ENCODE results near the gene CCDC57. TPM values are rescaled to one million over a fixed set of nuclear protein-coding genes. Genes with fewer than 3 reads are reported as not detected.

Gene CCDC57
- total RNA-seq, 1 donor from 2014 or later = 108 TPM

DNA sequence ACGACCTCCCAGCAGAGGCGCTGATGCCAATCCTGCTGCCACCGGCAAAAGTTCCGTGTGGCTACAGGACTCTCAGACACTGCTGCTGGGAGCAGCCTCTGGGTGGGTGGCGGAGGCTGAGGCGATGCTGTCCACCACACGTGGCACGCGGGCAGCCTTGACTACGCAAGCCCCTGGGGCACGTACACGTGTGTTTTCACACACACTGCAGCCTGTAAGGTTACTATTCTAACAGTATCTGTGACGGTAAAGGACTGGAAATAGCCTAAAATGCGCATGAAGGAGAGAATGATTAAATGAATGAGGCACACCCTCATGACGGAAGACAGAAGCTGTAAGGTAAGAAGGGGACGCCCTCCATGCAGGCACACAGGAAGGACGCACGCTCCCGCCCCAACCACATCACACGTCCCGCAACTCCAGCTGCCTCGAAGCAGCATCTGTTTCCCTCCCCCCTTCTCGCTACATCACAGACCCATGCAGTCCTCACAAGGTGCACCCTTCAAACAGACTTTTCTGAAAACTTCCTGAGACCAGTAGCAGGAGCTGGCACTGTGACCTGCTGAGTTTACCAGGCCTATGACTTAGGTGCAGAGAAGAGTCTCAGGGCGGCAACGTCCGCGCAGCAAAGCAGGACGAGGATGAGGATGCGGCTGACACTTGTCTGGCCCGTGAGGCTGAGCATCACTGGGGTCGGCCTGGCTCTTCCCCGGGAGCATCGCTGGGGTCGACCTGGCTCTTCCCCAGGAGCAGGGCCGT, 85.9 kb downstream of the CCDC57 start:
- DNase-seq (ENCODE audit: low spot score) = no peak

DNA sequence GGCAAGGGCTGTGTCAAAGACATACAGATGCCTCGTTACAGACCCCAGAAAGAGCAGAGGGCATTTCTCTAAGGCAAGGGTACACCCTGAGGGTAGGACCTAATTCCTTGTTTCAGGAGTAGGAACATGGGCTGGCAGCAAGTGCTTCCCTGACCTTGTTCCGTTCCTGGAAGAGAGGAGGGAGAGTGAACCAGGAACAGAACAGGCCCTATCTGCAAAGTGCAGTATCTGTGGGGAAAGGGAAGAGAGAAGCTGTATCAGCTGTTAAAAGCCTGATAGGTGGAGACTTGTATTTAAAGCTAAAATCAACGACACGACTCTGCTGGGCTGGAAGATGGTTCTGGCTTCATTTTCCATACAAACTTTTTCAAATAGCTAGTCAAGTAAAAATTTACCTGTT, 88.5 kb downstream of the CCDC57 start:
- no peak for DNase-seq (ENCODE audit: low spot score)

DNA sequence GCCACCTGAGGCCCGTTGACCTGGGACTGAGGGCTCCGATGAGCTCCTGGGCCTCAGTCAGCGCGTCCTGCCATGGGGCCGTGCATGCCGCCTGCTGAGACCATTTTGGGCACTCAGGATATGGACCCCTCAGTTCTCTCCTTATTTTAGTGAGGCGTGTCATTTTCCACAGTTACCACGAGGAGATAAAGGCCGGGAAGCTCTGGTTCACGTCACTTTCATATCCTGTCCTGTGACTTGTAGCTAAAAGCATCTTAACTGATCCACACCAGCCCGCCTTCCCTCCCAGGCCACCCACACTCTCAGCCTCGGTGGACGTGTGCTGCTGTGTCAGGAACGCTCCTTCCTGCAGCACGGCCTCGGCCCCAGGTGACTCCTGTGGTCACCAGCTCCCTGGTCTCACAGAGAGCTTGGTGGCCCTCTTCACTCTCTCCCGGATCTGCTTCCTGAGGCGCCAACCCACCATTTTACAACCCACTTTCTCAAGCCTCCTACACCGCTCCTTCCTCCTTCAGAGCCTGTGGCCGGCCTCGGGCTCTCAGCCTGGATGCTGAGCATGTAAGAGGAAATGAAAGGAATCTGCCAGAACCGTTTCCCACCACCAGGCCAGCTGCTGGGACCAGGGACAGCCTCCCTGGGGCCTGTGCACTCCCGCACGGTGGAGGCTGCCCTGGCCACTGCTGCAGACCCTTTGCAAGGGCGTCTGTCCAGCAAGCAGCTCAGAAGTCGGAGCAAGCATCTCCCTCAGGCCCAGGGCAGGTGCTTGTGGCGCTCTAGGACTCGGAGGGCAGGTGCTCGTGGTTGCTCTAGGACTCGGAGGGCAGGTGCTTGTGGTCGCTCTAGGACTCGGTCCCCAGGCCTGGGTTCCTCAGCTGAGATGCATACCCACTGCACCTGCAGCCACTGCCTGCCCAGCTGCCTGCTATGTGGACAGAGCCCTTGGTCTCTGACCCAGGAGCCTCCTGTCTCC, 90.7 kb downstream of the CCDC57 start:
- no peak for DNase-seq (ENCODE audit: low spot score)

DNA sequence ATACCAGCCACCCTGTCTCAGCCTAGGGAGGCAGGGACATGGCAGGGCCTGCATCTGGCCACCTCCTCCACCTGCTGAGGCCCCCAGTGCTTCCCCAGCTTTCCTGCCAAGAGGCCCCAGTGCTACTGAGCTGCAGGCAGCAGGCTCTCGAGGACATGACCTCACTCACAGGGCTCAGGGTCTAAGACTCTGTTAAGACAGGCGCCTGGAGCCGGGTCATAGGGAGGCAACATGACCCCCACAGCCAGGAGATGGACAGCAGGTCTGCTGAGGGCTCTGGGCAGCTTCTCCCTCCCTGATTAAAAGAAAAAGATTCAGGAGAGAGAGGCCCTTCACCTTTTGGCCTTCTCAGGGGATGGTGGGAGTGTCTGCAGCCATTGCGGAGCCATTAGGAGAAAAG, 91.4 kb downstream of the CCDC57 start:
- DNase-seq (ENCODE audit: low spot score) = no peak

DNA sequence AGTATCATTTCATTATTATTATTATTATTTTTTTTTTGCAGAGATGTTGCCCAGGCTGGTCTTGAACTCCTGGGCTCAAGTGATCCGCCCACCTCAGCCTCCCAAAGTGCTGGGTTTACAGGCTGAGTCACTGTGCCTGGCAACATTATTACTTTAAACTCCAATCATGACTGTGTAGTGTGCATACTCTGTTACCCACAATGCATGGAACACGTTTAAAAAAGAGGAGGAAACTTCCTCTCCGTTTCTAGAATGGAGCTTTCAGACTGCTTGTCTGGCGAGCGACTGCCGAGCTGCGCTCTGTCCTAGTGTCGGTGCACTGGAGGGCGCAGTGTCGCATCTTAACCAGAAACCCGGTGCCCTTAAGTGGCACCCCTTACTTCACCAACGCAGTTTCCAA, 92.5 kb downstream of the CCDC57 start:
- no peak for DNase-seq (ENCODE audit: low spot score)

DNA sequence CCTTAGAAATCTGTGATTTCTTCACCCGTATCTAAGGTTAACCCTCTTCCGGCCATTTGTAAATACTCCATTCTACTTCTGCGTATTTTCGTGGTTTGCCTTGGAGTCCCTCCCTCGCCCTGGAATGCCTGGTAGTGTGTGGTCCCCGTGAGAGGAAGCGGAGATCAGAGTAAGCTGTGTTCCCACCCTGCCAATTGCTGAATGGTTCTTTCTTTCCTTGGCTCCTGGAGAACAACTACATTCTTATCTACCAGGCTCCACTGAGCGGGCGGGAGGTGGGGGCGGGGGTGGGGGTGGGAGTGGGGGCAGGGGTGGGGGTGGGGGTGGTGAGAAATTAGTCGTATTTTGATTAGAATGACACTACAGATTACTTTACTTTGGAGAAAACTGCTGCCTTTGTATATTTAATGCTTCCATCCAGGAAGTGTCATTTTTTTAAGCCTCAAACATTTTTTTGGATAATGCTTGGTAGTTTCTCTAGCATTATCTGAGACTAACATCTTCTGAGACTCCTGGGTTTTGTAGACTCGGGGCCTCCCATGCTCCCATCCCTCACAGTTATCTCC, 93.7 kb downstream of the CCDC57 start:
- no peak for DNase-seq (ENCODE audit: low spot score)

DNA sequence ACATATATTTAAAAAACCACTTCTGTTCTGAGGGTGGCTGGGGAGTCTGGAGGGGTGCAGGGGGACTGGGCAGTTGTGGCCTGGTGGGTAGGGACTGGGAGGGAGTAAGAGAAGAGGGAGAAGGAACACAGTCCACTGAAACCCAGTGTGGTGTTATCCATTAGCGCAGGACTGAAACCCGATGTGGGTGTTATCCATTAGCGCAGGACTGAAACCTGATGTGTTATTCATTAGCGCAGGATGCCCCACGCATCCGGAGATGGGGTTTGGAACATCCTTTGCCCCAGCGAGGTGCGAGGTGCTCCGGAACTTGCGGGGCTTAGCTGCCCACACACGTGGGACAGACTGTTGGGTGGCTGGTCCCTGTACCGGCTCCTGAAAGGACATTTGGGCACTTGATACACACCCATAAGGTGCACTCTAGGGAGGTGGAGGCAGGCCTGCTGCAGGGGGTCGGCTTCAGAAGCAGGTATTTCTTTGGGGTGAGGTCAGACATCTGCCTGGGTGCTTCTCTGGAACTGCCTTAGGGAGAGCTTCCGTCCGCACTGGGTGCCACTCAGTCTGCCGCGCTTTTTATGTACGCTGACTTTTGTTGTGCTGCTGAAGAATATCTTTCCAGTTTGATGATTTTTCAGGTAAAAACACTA, 94.4 kb downstream of the CCDC57 start:
- DNase-seq (ENCODE audit: low spot score) = no peak

DNA sequence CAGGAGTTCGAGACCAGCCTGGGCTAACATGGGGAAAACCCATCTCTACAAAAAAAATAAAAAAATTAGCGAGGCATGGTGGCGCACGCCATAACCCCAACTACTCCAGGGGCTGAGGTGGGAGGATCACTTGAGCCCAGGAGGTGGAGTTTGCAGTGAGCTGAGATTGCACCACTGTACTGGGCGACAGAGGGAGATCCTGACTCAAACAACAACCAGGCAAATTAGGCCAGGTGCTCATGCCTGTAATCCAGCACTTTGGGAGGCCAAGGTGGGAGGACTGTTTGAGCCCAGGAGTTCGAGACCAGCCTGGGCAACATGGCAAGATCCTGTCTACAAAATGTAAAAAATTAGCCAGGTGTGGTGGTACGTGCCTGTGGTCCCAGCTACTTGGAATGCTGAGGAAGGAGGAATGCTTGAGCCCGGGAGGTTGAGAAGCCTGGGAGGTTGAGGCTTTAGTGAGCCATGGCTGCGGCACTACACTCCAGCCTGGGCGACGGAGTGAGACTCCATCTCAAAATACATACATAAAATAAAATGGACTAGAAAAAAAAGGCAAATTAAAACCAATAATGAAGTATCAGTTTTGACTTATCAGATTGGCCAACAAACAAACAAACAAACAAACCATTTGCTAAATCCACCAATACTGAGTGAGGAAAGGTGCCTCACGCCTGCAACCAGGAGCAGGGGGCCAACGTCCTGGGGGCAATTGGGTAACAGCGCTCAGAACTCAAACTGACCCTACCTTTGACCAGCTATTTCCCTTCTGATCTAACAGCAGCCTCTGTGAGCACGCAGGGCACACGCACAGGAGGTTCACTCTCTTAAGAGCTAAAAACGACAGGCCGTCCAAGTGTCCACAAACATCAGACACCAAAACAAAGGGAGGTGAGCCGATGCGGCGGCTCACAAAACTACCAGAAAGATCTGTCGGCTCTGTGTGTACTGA, 95.2 kb downstream of the CCDC57 start:
- no peak for DNase-seq (ENCODE audit: low spot score)

DNA sequence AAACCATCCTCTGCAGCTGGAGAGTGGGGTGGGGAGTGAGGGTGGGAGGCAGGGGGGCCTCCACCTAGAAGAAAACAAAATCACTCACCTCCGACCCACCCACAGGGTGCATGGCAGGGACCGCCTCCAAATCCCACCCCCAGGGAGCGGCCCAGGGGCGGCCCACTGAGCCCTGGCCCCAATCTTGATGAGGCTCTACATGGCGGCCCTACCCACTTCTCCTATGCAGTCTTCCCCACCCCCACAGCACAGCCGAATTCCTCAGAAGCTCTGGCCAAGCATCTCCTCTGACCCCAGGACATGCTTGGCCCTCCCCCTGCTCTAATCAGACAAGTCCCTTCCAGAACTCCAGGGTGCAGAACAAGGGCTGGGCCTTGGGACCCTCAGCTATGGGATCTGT, 96.4 kb downstream of the CCDC57 start:
- DNase-seq (ENCODE audit: low spot score) = no peak

DNA sequence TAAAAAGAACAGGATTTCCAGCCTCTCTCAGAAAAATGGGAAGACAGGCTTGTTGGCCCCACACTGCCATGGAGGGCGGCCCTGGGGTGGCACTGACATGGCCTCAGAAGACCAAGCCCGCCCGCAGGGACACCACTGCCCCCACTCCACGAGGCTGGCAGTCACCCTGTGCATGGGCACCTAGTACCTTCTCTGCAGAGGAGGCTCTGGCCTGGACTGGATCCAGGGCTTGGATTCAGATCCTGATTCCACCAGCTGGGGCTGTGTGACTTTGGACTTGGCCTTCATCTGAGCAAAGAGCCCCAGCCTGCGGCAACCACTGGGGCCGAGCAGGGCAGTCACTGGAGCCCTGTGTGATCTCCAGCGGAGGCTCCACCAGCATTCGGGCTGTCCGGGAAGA, 97.8 kb downstream of the CCDC57 start:
- DNase-seq (ENCODE audit: low spot score) = no peak

DNA sequence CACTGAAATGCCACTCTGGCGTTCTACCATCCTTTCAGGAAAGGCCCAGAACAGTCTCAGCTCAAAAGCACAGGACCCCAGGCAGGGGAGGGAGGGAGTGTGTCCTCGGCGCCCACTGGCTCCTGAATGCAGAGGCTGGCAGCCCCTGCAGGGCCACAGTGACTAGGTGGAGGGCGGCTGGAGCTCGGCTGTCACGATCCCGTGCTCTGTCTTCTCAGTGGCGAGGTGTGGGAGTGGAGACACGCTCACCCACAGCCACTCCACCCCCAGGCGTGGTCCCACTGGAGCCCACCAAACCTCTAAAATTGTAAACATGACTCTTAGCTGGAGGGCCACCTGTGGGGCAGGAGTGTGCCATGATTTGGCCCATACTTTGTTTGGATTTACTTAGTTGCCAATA, 98.2 kb downstream of the CCDC57 start:
- no peak for DNase-seq (ENCODE audit: low spot score)

DNA sequence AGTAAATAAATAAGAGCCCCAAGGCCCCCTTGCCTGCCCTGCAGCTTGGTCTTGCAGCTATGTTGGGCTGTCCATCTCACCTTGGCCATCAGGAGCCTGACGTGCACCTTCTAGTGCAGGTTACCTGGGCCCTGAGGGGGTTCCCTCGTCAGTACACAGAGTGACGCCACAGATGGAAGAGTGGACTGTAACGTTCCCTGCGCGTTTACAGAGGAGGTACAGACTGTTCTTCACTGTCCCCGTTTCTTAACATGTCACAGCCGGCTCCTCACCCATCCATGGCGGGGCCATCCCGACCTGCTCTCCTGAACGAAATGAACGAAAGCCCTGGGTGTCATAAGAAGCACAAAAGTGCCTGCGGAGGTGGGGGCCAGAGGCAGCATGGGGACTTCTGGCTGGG, 98.7 kb downstream of the CCDC57 start:
- no peak for DNase-seq (ENCODE audit: low spot score)

DNA sequence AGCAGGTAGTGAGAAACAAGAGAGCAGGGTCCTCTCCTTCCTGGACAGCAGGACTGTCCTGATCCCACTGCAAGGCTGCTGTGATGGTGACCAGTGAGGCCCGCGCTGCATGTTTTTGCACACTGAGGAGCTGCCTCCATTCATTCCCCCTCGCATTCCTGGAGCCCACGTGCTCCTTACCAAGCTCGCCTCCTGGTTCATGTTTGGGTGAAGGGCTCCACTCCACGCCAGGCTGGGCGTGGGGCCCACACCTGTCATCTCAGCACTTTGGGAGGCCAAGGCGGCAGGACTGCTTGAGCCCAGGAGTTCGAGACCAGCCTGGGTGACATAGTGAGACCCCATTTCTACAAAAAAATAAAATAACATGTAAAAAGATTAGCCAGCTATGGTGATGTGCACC, 99.2 kb downstream of the CCDC57 start:
- no peak for DNase-seq (ENCODE audit: low spot score)

DNA sequence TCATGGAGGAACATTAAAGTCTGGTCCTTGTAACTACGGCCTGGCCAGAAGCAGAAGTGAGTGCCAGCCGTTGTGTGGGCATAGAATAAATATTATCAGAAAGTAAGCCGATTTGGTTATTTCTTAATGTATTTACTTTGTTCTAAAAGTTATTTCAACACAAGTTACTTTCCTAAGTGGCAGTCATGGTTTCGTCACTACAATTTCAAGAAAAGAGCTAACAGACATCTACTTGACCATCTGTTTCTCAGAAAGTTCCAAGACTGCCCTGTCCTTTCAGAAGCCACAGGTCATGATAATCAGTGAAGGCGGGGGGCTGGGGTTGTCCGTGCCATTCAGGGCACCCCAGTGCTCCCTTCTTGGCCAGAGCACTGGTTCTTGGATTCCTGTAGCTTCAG, 99.7 kb downstream of the CCDC57 start:
- DNase-seq (ENCODE audit: low spot score) = no peak

DNA sequence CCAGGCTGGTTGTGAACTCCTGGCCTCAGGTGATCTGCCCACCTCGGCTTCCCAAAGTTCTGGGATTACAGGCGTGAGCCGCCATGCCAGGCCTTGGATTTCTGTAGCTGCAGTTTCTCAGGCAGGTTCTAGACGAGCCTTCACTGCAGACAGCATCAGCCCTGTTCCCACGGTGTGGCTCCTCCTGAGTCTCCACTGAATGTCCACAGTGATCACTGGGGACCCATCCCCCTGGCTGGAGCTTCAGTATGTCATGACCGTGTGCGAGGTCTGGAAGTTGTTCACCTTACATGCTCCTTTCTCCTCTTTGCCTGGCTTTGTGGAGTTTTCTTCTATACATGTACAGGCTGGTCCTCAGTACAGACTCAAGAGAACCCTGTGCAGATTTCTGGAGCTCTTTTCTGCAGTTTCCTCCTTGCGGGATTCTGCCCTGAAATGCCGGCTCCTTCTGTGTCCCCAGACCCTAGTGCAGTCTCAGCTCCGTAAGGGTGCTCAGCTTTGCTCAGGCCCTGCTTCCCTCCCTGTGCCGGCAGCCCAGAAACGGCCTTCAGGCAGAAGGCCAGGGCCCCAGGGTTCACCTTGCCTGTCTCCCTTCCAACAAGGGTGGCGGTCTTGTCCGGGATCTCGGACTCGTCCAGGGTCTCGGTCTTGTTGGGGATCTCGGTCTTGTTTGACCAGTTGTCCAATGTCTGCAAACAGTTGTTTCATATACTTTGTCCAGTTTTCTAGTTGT, 100.3 kb downstream of the CCDC57 start:
- no peak for DNase-seq (ENCODE audit: low spot score)

DNA sequence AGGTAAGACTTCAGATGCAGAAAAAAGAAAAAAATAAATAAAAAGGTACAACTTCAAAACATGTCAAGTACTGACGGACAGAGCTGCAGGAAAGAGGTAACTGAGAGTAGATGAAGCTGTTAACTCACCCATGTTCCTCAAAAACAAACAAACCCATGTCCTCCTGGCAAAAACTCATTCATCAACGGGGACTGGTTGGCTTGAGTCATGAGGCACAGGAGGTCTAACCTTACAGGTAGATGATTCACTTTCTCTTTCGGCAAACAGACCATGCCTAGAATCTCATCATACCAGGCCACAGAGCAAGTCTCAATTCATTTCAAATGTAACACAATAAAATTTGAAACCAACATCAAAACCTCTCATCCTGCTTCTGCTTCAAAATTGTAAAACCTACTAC, 102.3 kb downstream of the CCDC57 start:
- DNase-seq (ENCODE audit: low spot score) = no peak

DNA sequence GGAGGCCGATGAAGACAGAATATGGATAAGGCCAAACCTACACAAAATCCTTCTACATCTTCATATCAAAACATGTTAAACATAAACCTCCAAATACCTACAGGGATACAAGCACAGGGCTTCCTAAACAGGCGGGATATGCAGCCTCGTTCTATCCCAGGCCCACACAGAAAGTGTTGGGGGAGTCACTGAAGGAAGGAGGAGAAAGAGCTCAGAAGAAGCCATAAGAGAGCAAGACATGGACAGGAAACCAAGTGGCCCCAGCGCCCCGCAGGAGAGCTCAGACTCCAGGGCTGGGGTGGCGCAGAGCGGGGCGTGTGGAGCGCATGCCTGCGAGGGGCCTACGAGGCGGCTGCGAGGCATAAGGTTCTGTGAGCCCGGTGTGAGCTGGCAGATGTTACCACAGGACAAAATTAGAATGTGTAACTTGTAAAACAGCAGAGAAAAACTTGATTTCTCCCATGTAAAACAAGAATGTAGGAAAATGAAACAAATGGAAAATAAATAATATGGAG, 103.6 kb downstream of the CCDC57 start:
- DNase-seq (ENCODE audit: low spot score) = no peak

DNA sequence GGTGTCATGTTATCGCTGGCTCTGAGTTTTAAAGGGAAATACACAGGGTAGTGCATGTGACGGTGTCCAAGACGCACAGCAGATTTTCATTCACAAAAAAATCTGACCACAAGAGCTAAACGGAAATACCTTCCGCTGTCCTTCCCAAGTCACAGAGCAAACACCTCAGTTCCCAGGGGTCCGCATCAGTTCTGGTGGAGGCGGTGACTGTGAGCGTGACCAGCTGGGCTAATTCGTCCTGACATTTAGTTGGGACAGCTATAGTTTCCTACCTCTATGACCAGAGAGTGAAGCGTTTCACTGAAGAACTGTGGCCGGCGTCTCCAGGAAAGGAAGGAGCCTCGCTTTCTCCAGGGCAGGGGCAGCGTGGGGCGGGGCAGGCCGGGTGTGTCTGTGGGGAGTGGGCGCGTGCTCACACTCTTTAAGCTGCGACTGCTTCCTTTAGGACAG, 104.1 kb downstream of the CCDC57 start:
- DNase-seq (ENCODE audit: low spot score) = no peak

DNA sequence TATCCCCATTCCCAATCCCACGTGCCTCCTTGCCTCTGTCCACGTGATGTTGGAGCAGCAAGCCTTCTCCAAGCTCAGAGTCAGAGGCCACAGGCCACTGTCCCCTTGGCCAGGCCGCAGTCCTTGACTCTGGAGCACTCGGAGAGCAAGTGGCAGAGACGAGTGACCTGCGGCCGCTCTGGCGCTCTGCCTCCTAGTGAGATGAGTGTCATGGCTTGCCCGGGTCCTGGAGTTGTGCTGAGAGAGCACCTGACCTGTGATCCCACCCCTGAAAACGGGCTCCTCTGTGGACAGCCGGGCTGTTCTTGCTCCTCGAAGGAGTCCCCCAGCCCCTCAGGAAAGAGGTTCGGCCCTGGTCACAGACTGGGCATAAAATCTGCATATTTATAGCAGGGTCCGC, 104.6 kb downstream of the CCDC57 start:
- no peak for DNase-seq (ENCODE audit: low spot score)

DNA sequence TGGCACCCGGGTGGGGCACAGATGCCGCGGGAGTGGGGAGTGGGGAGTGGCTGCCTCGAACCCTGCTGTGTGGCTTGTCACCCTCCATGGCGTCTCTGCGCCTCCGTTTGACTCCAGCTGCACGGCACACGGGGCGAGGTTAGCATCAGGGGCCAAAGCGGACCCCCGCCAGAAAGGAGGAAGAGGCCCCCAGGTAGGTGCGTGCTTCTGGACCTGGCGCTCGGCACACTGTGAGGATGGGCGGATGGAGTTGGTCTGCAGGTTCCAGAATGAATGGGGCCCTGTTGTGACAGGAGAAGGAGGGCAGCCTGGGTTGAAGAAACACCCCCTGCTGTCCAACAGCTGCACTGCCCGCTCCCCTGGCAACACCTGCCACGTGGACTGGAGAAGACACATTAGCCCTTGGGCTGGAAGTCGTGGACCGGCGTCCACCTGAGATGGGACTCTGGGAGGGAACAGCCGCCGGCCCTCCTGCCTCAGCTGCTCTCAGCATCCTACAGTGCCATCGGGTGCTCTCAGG, 105.2 kb downstream of the CCDC57 start:
- DNase-seq (ENCODE audit: low spot score) = no peak
